NB4 (cell line): ENCODE measurements around the gene AFF3.

Experiments
- DNase-seq: peaks from one replicate; pipeline ENCODE4 v3.0.0; 2010; ENCODE audit warnings: low read depth
- H3K4me3 ChIP-seq: one replicate; pipeline ENCODE4 v1.5.1; 2011; ENCODE audit warnings: mild to moderate bottlenecking, low read depth, low read length, moderate library complexity
- CTCF ChIP-seq: IDR thresholded peaks from one replicate; pipeline ENCODE4 v1.5.1; 2012; ENCODE audit warnings: low read depth, low read length
- MAX ChIP-seq: IDR thresholded peaks from 2 replicates; pipeline ENCODE4 v1.6.1; 2011; ENCODE audit warnings: low read depth, low read length
- MYC ChIP-seq: IDR thresholded peaks from 2 replicates; pipeline ENCODE4 v1.6.1; 2011; ENCODE audit warnings: low read depth, low read length
- POLR2A ChIP-seq: IDR thresholded peaks from 2 replicates; pipeline ENCODE4 v1.6.1; 2011; ENCODE audit warnings: mild to moderate bottlenecking; ENCODE audit not compliant: insufficient read length; ENCODE audit errors: extremely low read depth

The AFF3 gene

GRCh38 chr2:99840831-99841230 lies 301.6 kb downstream of the AFF3 start:
- TF ChIP-seq POLR2A: no peak
- TF ChIP-seq MAX: no peak
- TF ChIP-seq MYC: no peak
- no peak for TF ChIP-seq CTCF
- H3K4me3 ChIP-seq: no peak overlapping the region
- no peak for DNase-seq

GRCh38 chr2:99836690-99837605 lies 305.4 kb downstream of the AFF3 start:
- TF ChIP-seq MYC (no peak), CTCF (no peak), MAX (no peak), POLR2A (no peak)
- H3K4me3 ChIP-seq: no peak overlapping the region
- DNase-seq: no peak

- DNase-seq: no peak
Measured at GRCh38 chr2:99834426-99834825, 308.0 kb downstream of the AFF3 start.

GRCh38 chr2:99833586-99834201 lies 308.7 kb downstream of the AFF3 start:
- no peak overlapping the region for H3K4me3 ChIP-seq
- TF ChIP-seq MAX (no peak), POLR2A (no peak), CTCF (no peak), MYC (no peak)
- no peak for DNase-seq

More at GRCh38 chr2:99834426-99834825, 308.0 kb downstream of the AFF3 start:
- no peak for TF ChIP-seq POLR2A
- TF ChIP-seq MAX: no peak
- TF ChIP-seq CTCF: no peak
- no peak overlapping the region for H3K4me3 ChIP-seq

GRCh38 chr2:99832926-99833325 lies 309.5 kb downstream of the AFF3 start:
- H3K4me3 ChIP-seq: no peak overlapping the region
- no peak for TF ChIP-seq CTCF
- no peak for TF ChIP-seq MYC
- TF ChIP-seq MAX: no peak
- TF ChIP-seq POLR2A: no peak
- DNase-seq: no peak
